ENCODE data around the gene LINC00632. TPM values are rescaled to one million over a fixed set of nuclear protein-coding genes. Genes with fewer than 3 reads are reported as not detected.

LINC00632 gene
- total RNA-seq, 1 donor from 2014 or later: 152 TPM

DNA sequence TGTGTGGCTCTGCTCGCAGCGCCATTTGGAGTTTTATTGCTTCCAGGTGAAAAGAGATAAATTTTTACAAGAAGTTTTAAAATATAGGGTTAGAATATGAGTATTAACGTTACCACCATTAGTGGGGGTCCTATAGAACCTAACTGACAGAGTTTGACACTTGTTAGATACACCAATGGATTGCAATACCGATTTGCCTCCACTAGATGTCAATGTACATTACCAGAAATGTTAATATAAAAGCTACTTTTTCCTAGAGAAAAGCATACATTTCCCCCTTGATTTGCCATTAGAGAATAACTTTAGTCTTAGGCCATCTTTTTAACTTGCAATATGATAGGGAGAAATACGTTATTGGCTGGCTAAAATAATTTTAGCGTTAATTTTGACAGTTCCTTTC lies 108.4 kb downstream of the LINC00632 start:
- Mint-ChIP-seq H3K4me3 (ENCODE audit: low read depth) (no peak overlapping the region), H3K27ac (no peak overlapping the region), H3K9me3 (ENCODE audit: low read depth) (peaks cover 30% of the 10 kb centered on the region), H3K4me1 (ENCODE audit: low read depth) (no peaks in the 10 kb centered on the region), H3K27me3 (no peaks in the 10 kb centered on the region), H3K36me3 (ENCODE audit: insufficient read depth) (no peaks in the 10 kb centered on the region)
- DNase-seq (ENCODE audit: low spot score, unreplicated experiment): no peak
- TF ChIP-seq, protein P1, sequence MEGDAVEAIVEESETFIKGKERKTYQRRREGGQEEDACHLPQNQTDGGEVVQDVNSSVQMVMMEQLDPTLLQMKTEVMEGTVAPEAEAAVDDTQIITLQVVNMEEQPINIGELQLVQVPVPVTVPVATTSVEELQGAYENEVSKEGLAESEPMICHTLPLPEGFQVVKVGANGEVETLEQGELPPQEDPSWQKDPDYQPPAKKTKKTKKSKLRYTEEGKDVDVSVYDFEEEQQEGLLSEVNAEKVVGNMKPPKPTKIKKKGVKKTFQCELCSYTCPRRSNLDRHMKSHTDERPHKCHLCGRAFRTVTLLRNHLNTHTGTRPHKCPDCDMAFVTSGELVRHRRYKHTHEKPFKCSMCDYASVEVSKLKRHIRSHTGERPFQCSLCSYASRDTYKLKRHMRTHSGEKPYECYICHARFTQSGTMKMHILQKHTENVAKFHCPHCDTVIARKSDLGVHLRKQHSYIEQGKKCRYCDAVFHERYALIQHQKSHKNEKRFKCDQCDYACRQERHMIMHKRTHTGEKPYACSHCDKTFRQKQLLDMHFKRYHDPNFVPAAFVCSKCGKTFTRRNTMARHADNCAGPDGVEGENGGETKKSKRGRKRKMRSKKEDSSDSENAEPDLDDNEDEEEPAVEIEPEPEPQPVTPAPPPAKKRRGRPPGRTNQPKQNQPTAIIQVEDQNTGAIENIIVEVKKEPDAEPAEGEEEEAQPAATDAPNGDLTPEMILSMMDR (IDR thresholded peaks at IDR 0.05; ENCODE audit: unreplicated experiment): peak; percentile 63

DNA sequence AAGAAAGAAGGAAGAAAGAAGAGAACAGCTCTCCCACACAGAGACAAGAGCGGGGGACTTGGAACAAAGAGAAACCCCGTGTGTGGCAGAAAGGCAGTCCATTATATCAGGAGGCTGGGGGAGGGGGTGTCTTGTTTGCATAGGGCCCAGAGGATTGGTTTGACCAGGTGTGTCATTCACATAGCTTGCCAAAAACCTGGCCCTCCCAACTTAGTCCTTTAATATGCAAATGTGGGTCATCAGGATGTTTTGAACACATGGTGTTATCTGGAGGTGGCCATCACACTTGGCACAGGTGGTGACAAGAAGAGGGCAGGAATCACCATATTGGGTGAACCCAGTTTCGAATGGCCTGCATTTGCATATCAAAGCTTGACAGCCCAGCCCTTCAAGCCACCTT lies 111.7 kb downstream of the LINC00632 start:
- TF ChIP-seq, protein P1 (IDR thresholded peaks at IDR 0.05; ENCODE audit: unreplicated experiment): no peak
- H3K4me1 Mint-ChIP-seq (ENCODE audit: low read depth): no peaks in the 10 kb centered on the region
- H3K36me3 Mint-ChIP-seq (ENCODE audit: insufficient read depth): no peaks in the 10 kb centered on the region
- DNase-seq (ENCODE audit: low spot score, unreplicated experiment): no peak
- H3K27me3 Mint-ChIP-seq: no peaks in the 10 kb centered on the region
- no peak overlapping the region for H3K27ac Mint-ChIP-seq
- no peak overlapping the region for H3K4me3 Mint-ChIP-seq (ENCODE audit: low read depth)
- H3K9me3 Mint-ChIP-seq (ENCODE audit: low read depth): peaks cover 15% of the 10 kb centered on the region

DNA sequence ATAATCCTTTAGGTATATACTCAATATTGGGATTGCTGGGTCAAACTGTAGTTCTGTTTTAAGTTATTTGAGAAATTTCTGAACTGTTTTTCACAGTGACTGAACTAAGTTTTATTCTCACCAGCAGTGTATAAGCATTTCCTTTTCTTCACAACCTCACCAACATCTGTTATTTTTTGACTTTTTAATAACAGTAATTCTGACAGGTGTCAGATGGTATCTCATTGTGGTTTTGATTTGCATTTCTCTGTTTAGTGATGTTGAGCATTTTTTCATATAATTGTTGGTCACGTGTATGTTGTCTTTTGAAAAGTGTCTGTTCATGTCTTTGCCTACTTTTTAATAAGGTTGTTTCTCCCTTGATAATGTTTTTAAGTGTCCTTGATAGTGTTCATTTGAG lies 112.6 kb downstream of the LINC00632 start:
- no peaks in the 10 kb centered on the region for H3K36me3 Mint-ChIP-seq (ENCODE audit: insufficient read depth)
- no peak overlapping the region for H3K27ac Mint-ChIP-seq
- no peak overlapping the region for H3K4me3 Mint-ChIP-seq (ENCODE audit: low read depth)
- no peaks in the 10 kb centered on the region for H3K27me3 Mint-ChIP-seq
- H3K4me1 Mint-ChIP-seq (ENCODE audit: low read depth): no peaks in the 10 kb centered on the region
- DNase-seq (ENCODE audit: low spot score, unreplicated experiment): no peak
- TF ChIP-seq, protein P1 (IDR thresholded peaks at IDR 0.05; ENCODE audit: unreplicated experiment): no peak
- H3K9me3 Mint-ChIP-seq (ENCODE audit: low read depth): peaks cover 14% of the 10 kb centered on the region

DNA sequence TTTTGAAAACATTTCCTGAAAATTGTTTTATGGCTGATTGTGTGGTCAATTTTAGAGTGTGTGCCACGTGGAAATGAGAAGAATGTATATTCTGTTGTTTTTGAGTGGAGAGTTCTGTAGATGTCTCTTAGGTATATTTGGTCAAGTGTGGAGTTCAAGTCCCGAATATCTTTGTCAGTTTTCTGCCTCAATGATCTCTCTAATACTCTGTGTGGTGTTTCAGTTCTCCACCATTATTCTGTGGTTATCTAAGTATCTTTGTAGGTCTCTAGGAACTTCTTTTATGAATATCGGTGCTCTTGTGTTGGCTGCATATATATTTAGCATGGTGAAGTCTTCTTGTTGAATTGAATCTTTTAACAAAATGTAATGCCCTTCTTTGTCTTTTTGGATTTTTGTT lies 113.3 kb downstream of the LINC00632 start:
- Mint-ChIP-seq H3K4me3 (ENCODE audit: low read depth) (no peak overlapping the region), H3K27ac (no peak overlapping the region), H3K4me1 (ENCODE audit: low read depth) (no peaks in the 10 kb centered on the region), H3K36me3 (ENCODE audit: insufficient read depth) (no peaks in the 10 kb centered on the region), H3K27me3 (no peaks in the 10 kb centered on the region), H3K9me3 (ENCODE audit: low read depth) (peaks cover 14% of the 10 kb centered on the region)
- no peak for DNase-seq (ENCODE audit: low spot score, unreplicated experiment)
- TF ChIP-seq, protein P1 (IDR thresholded peaks at IDR 0.05; ENCODE audit: unreplicated experiment): no peak

DNA sequence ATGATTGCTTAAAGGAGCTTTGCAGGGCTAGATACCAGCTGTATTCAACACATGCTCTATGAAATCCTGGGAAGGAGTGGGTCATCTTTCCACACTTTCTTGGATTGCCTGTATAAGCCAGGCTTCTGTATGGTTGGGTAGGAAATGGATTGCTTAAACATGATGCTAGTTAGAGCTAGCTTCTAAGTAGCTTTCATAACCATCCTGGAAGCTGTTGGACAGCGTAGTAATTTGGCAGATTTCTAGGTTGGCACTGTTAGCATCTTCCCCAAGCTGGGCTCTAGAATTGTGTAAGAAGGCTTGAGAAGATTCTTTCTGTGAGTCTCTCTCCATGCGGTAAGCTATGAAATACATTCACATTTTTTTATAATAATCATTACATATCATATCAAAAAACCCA lies 127.3 kb downstream of the LINC00632 start:
- no peaks in the 10 kb centered on the region for H3K36me3 Mint-ChIP-seq (ENCODE audit: insufficient read depth)
- TF ChIP-seq, protein P1 (IDR thresholded peaks at IDR 0.05; ENCODE audit: unreplicated experiment): no peak

More for the DNA sequence above, 127.3 kb downstream of the LINC00632 start:
- H3K4me3 Mint-ChIP-seq (ENCODE audit: low read depth): no peak overlapping the region
- DNase-seq (ENCODE audit: low spot score, unreplicated experiment): no peak
- H3K27me3 Mint-ChIP-seq: no peaks in the 10 kb centered on the region
- peaks cover 15% of the 10 kb centered on the region for H3K9me3 Mint-ChIP-seq (ENCODE audit: low read depth)
- no peaks in the 10 kb centered on the region for H3K4me1 Mint-ChIP-seq (ENCODE audit: low read depth)
- no peak overlapping the region for H3K27ac Mint-ChIP-seq

Other genes starting within 250 kb of the LINC00632 start
- 21.7 and 24.3 TPM in 2 replicates for gene SOX3, start 204.7 kb upstream of the LINC00632 start, total RNA-seq

All from progenitor cell of endocrine pancreas (in vitro differentiated cells).